Esophagus squamous epithelium (tissue), 5 donors: Measurements from ENCODE around the gene KIAA1210. TPM values are rescaled to one million over a fixed set of nuclear protein-coding genes. Genes with fewer than 3 reads are reported as not detected.
"Not testable (repeated sequence)": the region's sequence is repeated elsewhere in the genome, so short reads cannot be mapped to it uniquely, and the experiment has no call there.

Experiments used
- DNase-seq: peaks from one replicate; lab custom pipeline; 2025; lab: John Stamatoyannopoulos, UW
- H3K27ac ChIP-seq, 4 donors: fragments of 200-600 bp; sonication (generic); one replicate each; pipeline ENCODE4 v1.5.1; 2016 to 2019; ENCODE audit warnings: mild to moderate bottlenecking in 1 of 4
- H3K27me3 ChIP-seq, 4 donors: fragments of 200-600 bp; sonication (generic); 1 replicate in 3 of 4; 2 replicates in 1 of 4; pipeline versions ENCODE4 v1.5.1 to v1.6.0; 2017 to 2021; ENCODE audit warnings: antibody characterized with exemption in 1 of 4
- H3K36me3 ChIP-seq, 3 donors: fragments of 200-600 bp; sonication (generic); one replicate each; pipeline ENCODE4 v1.5.1; 2016 to 2019
- H3K4me1 ChIP-seq, 3 donors: fragments of 200-600 bp; sonication (generic); one replicate each; pipeline ENCODE4 v1.5.1; 2017 to 2019
- H3K4me3 ChIP-seq, 4 donors: fragments of 200-600 bp; sonication (generic); 1 replicate in 3 of 4; 2 replicates in 1 of 4; pipeline ENCODE4 v1.5.1; 2016 to 2019; ENCODE audit warnings: mild to moderate bottlenecking in 2 of 4, moderate library complexity in 1 of 4
- H3K9me3 ChIP-seq, 3 donors: fragments of 200-600 bp; sonication (generic); one replicate each; pipeline ENCODE4 v1.5.1; 2016 to 2019
- CTCF ChIP-seq, 6 experiments: fragments of 450-650 bp in 4 of 6; fragments of 200-600 bp in 2 of 6; sonication (generic) in 2 of 6; IDR thresholded peaks; one replicate each; pipeline ENCODE4 v1.5.1; 2016 to 2019; ENCODE audit warnings: antibody characterized with exemption in 6 of 6, mild to moderate bottlenecking in 4 of 6, moderate library complexity in 4 of 6
- POLR2A ChIP-seq, 4 donors: fragments of 450-650 bp; IDR thresholded peaks; one replicate each; pipeline ENCODE4 v1.6.1; 2017; ENCODE audit warnings: antibody characterized with exemption in 4 of 4, mild to moderate bottlenecking in 4 of 4, moderate library complexity in 3 of 4
- WGBS, 2 donors: methylation state at CpG; one replicate each; pipeline ENCODE4 v1.1.5; 2018; 5-methylcytosine and 5-hydroxymethylcytosine counted together
- intact Hi-C: fragments of 100-400 bp; cut with DNase I; formaldehyde crosslinking; loops from one replicate; pipeline ENCODE4 v1.15.0; 2022
- total RNA-seq, 4 donors: library from RNA; depleted of rRNA; stranded (reverse); fragments of >200 nt; gene quantifications; one replicate each; pipeline ENCODE4 v1.1.0, GENCODE V29; 2016
- donor health status: DM: yes; HTN: yes; CAD: no.

Gene KIAA1210
- total RNA-seq, 4 donors from 2014 or later, result not detected

DNA sequence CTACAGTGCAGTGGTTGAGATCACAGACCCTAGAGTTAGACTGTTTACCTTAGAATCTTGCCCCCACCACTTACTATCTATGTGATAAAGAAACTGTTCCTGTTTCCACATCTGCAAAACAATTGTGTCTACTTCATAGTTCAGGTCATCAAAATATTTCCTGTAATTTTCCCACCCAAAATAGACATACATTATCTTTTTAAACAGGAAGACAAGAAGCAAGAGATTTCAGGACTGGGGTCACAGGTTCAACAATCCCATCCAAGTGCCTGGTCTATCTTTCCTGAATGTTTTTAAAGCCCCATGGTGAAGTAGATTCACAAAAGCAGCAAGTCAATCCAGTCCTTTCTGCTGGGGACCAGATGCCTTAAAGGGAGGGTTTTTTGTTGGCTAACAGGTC, 96.6 kb downstream of the KIAA1210 start:
- no peaks in the 10 kb centered on the region for H3K4me1 ChIP-seq
- no peak overlapping the region for H3K27ac ChIP-seq
- intact Hi-C loops, result no loop called here
- no peaks in the 10 kb centered on the region for H3K27me3 ChIP-seq
- H3K4me3 ChIP-seq, result no peak overlapping the region
- H3K36me3 ChIP-seq, result no peaks in the 10 kb centered on the region
- no peaks in the 10 kb centered on the region for H3K9me3 ChIP-seq
- TF ChIP-seq POLR2A (IDR thresholded peaks at IDR 0.05) (no peak), CTCF (IDR thresholded peaks at IDR 0.05) (no peak)
- DNase-seq, result no peak

DNA sequence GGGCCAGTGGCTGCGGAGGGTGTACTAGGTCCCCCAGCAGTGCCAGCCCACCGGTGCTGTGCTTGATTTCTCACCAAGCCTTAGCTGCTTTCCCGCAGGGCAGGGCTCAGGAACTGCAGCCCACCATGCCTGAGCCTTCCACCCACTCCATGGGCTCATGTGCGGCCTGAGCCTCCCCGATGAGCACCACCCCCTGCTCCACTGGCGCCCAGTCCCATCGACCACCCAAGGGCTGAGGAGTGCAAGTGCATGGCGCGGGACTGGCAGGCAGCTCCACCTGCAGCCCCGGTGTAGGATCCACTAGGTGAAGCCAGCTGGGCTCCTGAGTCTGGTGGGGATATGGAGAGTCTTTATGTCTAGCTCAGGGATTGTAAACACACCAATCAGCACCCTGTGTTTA, 98.0 kb downstream of the KIAA1210 start:
- DNase-seq, result not testable (repeated sequence)

GRCh38 chrX:119028733-119029330, 98.8 kb downstream of the KIAA1210 start:
- Histone ChIP-seq H3K27me3 (no peaks in the 10 kb centered on the region), H3K9me3 (no peaks in the 10 kb centered on the region), H3K36me3 (no peaks in the 10 kb centered on the region), H3K4me3 (no peak overlapping the region), H3K27ac (no peak overlapping the region), H3K4me1 (no peaks in the 10 kb centered on the region)
- no peak for DNase-seq
- no peak for TF ChIP-seq CTCF (IDR thresholded peaks at IDR 0.05)
- TF ChIP-seq POLR2A (IDR thresholded peaks at IDR 0.05), result no peak
- intact Hi-C loops, result no loop called here
- WGBS, 2 donors, result 79% methylated on average over 1 of the region's 1 CpG; no CpG with 5 or more reads in 1 of the 2 donors

More for the DNA sequence above, 98.0 kb downstream of the KIAA1210 start:
- H3K4me3 ChIP-seq, intact Hi-C loops, H3K9me3 ChIP-seq, H3K4me1 ChIP-seq, H3K27me3 ChIP-seq, H3K27ac ChIP-seq, H3K36me3 ChIP-seq: not testable (repeated sequence)
- no CpG with 5 or more reads among the region's 10 CpGs for WGBS, 2 donors

Other genes starting within 250 kb of the KIAA1210 start
- gene LONRF3, start 153.2 kb downstream of the KIAA1210 start, total RNA-seq, result 1 to 10 TPM in 2 of 4 donors, under 1 TPM in 2; 0.27 to 4.8 (median 1.2) TPM
- not detected for gene CT47C1, start 54.8 kb downstream of the KIAA1210 start, total RNA-seq
- 100 to 1,000 TPM in 1 of 4 donors, 10 to 100 TPM in 3; 50.5 to 105 (median 68.3) TPM for gene PGRMC1, start 108.5 kb upstream of the KIAA1210 start, total RNA-seq